Esophagus mucosa (tissue), 1 donor: ENCODE results near the gene CCDC8. TPM values are rescaled to one million over a fixed set of nuclear protein-coding genes. Genes with fewer than 3 reads are reported as not detected.
A peak's percentile ranks its signal among the peaks of the same experiment; 100 is the strongest.
"Not testable (repeated sequence)": the region's sequence is repeated elsewhere in the genome, so short reads cannot be mapped to it uniquely, and the experiment has no call there.

Experiments
- ATAC-seq: fragments of 200-7000 bp; cut with Tn5 transposase; one replicate; pipeline ENCODE4 v1.9.1; 2020
- total RNA-seq: library from RNA; stranded (reverse); gene quantifications from one replicate; pipeline ENCODE4 v1.2.4, GENCODE V29; 2023
- donor health status: DM: yes; HTN: yes; CAD: no.

Gene CCDC8
- total RNA-seq, 1 donor from 2014 or later: 0.80 TPM

DNA sequence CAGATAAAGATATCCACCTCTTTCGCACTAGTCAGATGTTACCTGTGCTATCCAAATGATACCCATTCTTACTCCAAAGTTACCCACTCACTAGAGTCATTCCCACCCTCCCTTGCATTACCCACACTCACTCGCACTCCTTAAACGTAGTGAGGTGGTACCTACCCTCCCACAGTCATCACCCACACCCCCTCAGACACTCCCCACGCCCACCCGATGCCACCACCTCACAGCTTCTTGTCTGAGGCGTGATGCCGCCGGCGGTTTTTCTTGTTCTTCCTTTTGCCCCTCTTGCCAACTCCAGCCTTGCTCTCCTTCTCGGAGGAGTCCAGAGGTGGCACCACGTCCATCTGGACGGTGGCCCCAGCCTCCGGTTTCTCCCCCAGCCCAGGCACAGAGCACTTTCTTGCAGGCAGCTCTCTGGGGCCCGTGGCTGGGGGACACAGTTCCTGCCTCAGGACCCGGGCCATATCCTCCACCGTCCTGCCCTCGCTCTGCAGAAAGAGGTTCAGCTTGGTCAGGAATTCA is 14.2 kb upstream of the CCDC8 start:
- ATAC-seq: no peak

DNA sequence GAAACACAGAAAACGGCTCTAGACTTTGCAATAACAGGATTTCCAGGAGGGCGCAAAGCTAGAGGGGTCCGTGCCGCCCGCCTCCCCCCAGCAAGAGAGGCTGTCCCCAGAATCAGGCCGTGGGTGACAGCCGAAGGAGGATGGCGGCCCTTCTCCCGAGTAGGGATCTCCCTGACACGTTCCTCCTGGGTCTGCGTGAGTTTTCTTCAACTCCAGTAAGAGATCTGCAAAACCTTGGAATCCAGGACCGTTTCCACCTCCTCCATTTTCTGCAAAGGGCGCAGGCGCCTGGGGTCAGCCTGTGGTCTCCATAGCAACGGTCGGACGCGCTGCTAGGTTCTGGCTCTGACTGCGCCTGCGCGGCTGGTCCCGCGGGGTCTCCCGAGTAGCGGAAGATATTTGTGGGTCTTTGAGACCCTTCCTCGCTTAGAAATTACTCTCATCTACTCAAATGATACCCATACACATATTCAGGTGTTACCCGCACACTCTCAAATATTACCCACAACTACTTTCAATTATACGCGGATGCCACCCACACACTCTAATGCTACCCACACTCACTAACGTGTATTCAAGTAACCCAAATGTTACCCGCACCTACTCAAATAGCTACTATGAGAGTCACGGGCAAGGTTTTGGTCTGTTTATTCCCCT is 13.3 kb upstream of the CCDC8 start:
- ATAC-seq: no peak

DNA sequence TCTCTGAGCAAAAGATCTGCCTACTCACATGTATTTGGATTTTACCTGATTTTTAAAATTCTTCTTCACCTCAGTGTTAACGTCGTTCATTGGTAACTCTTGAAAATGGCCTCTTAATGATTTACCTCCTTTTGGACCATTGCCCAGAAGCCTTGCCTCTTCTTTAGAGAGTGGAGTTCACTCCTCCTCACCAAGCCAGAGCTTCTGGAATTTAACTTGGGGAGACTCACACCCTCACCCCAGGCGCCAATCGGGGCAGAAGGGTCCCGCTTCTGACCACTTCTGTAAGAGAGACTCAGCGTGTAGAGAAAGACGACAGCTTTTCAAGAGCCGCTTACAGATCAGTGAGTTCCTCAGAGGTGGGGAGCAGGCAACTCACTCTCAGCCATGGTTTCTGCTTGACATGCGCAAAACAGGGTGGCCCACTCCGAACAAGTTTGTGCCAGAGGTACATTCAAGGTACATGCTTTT is 12.7 kb upstream of the CCDC8 start:
- ATAC-seq: no peak

DNA sequence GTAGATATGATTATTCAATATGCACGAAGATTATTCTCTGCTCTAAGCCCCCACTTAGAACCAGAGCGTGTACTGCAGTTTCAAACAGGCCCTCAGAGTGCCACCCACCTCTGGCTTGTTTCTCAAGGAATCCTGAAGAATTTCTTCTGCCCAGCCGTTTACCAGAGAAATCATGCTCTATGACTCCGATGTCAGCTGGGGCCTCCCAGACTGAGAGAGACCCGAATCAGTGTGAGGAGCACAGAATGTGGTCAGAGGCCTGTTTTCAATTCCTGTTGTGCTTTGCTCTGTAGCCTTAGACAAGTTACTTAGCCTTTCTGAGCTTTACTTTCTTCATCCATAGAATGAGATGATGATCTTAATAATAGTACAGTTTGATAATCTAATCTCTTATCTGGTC is 9.8 kb upstream of the CCDC8 start:
- no peak for ATAC-seq

DNA sequence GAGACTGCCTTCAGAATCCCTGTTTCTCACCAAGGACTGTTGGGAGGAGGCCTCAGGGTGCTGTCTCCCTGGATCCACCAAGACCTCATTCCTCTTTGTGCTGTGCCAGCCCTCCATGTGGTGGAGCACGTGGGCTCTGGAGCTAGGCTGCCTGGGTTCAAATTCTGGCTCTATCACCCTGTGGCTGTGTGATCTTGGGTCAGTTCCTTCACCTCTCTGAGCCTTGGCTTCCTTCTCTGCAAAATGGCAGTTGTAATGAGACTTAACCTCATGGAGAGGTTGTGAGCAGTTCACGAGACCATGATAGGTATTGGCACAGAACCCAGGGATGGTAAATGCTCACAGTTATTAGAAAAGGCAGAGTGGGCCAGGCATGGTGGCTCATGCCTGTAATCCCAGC is 9.0 kb upstream of the CCDC8 start:
- ATAC-seq: no peak

DNA sequence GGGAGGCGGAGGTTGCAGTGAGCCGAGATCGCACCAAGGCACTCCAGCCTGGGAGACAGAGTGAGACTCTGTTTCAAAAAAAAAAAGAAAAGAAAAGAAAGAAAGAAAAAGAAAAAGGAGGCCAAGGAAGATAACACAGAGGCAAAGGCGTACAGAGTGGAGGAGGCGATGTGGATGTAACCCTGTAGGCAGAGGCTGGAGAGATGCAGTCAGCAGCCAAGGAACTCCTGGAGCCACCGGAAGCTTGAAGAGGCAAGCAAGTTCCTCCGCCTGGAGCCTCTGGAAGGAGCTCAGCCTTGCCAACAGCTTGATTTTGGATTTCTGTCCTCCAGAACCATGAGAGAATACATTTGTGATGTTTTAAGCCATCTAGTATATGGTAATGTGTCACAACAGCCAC is 6.7 kb upstream of the CCDC8 start:
- no peak for ATAC-seq

DNA sequence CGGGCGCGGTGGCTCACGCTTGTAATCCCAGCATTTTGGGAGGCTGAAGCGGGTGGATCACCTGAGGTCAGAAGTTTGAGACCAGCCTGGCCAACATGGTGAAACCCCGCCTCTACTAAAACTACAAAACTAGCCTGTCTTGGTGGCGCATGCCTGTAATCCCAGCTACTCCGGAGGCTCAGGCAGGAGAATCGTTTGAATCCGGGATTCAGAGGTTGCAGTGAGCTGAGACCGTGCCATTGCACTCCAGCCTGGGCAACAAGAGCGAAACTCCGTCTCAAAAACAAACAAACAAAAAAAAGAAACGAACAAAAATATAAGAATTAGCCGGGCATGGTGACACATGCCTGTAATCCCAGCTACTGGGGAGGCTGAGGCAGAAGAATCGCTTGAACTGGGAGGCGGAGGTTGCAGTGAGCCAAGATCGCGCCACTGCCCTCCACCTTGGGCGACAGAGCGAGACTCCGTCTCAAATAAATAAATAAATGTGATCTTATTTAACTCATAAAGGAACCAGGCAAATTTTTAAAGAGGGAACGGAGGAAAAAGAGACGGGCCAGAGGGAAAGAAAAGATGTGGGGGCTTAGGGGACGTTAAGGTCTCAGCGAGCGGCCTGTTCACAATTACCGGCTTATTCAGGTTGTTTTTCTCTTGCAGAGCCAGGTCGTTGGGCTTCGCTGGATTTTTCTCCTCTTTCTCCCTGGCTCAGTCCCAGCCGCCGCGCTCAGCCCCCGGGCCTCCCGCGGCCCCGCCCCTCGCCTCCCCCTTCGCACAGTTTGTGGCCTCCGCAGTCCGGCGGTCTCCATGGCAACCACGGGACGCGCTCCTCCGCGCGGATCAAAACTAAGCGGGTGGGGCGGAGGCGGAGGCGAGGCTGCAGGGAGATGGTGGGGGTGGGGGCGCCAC is 2.7 kb upstream of the CCDC8 start:
- not testable (repeated sequence) for ATAC-seq

DNA sequence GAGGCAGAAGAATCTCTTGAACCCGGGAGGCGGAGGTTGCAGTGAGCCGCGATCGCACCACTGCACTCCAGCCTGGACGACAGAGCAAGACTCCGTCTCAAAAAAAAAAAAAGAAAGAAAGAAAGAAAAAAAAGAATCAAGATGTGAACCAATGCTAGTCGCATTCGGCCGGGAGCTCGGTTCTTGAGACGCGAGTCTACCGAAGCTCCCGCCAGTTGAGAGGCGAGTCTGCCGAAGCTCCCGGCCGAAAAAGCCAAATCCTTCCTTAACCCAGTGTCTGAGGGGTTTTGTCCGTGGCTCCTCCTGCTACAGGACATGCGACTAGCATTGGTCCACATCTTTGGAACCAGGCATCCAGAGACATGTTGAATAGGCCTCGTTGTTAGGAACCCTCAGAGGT is 1.5 kb upstream of the CCDC8 start:
- not testable (repeated sequence) for ATAC-seq

DNA sequence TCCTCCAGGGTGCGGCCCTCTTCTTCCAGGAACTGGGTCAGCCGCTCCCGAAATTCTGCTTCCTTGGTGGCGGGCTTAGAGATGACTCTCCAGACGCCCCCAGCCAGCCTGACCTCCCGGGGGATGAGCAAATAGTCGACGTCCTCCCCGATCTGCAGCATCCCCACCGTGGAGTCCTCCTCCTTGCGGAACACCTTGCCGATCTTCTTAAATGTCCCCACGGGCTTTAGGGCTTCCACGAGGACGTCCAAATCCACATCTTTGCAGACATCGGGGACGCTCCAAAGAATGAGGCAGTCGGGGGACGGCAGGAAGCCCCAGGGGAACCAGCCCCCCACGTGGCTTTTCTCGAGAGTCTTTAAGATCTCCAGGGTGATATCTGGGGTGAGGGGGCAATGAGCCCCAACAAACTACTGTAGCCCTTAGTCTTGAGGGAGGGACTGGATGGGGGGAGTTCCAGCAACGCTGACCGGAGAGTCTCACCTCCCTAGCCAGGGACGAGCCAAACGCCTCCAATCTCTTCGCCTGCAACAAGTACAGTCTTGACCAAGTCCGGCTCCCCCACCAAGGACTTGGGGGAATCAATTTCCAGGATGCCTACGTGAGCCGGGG is 608 bp downstream of the CCDC8 start:
- ATAC-seq: no peak

DNA sequence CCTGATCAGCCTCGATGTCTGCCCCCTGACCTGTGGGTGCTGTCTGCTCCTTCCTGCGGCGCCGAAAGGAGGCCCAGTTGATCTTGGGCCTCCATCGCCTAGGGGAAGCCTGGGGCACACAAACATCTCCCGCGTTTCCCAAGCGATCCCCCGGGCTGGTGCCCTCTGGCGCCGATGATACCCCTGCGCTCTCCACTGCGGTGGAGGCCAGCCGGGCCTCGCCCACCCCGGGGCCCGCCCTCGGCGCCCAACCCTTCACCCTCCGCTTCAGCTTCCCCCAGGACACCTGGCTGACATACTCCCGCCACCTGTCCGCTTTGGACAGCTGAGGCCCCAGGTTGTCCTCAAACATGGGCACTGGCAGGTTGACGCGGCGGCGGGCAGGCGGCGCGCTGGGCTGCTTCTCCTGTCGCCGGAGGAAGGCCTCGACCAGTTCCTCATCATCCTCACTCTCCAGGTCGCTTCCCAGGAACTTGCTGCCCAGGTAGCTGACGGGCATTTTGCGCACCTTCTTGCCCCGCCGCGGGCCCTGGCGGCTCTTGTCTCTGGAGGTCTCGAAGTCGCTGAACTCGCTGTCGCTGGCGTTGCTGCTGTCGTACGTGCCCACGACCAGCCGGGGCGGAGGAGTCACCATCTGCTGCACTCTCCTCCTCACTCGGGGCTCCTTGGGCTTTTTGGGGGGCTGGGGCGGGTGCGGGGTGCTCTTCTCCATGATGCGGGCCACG is 1.3 kb downstream of the CCDC8 start:
- no peak for ATAC-seq

DNA sequence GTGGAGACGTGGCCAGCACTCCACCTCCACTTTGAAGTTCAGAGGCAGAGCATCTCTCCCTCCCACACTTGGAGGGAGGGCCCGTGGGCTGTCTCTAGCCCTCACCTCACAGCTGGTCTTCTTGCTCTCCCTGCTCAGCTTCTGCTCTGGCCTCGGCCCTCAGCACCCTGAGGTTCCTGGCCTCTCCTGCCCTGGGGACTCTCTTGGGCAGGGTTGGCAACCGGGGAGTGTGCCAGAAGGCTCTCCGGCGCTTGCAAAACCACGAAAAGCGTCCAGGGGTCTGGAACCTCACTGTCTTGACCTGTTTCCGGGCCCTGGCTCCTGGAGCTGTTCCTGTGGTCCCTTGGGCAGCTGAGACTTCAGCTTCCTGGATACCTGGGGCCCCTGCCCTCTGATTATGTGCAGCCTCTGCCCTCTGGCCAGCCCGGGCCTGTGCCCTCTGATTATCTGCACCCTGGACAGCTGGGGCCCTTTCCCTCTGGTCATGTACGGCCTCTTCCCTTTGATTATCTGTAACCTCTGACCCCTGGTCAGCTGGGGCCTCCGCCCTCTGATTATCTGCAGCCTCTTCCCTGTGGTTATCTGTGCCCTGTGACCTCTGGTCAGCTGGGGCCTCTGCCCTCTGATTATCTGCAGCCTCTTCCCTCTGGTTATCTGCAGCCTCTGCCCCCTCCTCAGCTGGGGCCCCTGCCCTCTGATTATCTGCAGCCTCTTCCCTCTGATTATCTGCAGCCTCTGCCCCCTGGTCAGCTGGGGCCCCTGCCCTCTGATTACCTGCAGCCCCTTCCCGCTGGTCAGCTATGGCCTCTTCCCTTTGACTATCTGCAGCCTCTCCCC is 2.1 kb downstream of the CCDC8 start:
- ATAC-seq: no peak

DNA sequence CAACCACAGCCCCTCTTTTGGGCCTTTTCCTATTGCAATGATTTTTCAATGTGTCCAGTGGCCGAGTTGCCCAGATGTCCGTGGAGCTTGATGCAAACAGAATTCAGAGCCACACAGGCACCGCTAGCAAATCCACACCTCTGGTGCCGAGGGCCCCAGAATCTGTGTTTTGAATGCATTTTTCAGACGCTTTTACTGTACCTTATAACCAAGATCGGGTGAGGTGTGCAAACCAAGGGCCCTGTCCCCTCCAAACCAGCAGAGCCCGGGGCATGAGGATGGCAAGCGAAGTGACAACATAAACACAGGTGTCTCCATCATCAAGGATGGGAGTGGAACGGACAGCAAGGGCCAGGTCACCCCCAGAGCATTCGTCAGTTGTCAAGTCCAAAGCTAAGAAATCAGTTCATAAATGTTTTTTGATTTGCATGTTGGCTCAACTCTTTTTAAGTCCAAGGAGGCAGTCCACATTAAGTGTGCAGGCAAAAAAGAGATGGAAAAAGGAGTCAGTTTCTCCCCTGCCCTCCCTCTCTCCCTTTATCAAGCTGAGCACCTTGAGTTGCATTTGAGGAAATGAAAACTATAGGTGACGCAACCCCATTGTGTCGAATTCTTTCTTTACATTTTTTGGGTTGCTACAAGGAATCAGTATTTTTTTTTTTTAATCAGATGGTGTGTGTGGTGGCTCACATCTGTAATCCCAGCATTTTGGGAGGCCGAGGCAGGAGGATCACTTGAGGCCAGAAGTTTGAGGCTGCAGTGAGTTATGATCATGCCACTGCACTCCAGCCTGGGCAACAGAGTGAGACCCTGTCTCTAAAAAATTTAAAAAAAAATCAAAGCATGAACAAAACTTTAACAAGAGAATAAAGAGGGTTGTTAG is 2.9 kb downstream of the CCDC8 start:
- ATAC-seq: no peak

DNA sequence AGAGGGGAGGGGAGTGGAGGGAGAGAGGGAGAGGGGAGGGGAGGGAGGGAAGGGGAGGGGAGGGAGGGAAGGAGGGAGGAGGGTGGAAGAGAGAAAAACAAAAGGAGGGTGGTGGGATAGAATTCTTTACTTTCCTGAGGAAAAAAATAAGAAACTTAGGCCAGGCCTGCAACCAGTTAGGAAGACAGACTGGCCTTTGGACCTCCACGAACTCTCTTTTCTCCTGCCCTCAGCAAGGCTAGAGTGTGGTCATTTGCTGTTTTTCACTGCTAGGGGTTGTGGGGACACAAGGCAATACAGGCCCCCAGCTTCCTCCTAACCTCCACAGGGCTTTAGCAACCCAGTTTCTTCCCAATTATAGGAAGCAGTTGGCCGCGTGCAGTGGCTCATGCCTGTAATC is 4.2 kb downstream of the CCDC8 start:
- ATAC-seq: no peak

DNA sequence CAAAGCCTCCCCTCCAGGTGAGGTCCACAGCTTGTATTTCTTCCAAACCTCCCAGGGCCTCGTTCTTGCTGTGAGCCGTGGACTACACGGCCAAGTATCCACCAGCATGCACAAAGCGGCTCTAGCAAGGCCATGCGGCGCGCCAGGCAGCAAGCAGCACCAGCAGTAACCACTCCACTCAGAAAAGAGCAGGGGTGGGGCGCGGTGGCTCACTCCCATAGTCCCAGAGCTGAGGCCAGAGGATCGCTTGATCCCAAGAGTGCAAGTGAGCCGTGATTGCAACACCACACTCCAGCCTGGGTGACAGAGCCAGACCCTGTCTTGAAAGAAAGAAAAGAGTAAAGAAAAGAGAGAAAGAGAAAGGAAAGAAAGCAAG is 4.7 kb downstream of the CCDC8 start:
- no peak for ATAC-seq

DNA sequence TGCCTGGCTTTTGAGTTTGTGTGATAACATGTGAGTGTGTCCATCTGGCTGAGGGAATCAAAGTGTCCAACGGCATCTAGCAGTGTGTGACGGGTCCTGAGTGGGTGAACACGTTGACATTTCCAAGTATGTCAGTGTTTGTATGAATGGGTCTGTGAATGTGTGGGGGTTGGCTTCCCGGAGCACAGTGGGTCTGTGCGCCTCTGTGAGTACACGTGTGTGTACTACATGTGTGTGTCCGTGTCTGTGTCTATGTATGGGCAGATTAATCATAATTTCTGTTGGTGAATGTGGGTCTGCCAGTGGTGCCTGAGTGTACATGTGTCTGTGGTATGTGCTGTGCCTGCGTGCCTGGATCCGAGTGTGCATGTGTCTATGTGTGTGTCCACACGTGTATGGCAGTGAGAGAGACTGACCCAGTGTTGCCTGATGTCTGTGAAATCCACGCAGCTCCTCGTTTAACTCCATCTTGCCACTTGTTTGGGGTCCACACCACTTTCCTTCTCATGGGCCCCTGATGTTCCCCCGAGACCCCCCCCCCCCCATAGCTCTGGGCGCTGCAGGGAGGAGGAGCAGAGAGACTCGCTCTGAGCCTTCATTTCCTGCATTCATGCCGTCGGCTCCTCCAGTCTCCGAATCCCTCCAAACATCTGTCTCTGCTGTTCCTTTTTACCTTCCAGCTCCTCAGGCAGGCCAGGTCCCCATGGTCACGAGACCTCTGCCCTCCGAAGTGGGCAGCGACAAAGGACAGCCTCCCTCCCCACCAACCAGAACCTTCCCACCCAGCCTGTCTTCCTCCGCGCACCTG is 5.3 kb downstream of the CCDC8 start:
- no peak for ATAC-seq

DNA sequence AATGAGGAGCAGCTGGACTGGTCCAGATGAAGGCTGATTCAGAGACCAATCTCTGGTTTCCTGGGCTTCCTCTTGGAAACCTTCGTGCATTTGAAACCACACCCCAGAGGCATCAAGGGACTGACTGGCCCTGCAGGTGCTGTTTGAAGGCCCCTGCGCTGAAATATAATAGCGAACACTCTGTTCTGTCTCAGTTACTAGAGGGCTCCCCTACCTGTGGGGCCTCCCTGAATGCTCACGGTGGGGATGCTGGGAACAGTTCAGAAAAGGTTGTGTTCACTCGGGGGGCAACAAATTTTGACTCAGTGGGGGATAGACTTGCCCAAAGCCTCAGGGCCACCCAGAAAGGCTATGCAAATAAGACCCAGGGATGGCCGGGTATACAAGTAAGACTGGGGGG is 6.4 kb downstream of the CCDC8 start:
- no peak for ATAC-seq

DNA sequence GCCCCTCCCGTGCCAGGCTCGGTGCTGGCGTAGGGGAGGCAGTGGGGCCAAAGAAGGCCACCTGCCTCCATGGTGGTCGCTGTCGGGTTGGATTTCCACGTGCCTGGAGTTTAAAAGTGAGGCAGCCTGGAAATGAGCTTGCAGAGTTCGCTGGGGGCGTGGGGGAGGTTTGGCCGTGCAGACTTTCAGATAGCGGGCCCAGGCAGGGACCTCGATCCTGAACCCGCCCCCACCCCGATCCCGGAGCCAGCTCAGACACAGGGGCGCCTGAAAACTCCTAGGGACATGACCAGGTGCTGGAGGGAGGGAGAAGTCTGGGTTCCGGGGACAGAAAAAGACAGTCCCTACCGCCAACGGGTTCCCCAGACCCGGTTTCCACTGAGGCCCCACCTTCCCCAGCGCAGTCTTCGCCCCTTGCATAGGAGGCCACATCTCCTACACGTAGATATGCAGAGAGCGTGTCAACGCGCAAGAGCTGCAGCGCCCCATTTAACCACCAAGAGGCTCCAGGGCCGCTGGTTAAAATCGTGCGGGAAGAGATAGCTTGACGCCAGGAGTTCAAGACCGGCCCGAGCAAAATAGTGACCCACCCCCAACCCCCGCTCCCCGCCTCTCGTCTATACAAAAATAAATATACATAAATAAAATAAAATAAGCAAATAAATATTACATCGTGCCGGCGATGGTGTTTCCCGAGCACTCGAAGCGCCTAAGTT is 8.5 kb downstream of the CCDC8 start:
- no peak for ATAC-seq

DNA sequence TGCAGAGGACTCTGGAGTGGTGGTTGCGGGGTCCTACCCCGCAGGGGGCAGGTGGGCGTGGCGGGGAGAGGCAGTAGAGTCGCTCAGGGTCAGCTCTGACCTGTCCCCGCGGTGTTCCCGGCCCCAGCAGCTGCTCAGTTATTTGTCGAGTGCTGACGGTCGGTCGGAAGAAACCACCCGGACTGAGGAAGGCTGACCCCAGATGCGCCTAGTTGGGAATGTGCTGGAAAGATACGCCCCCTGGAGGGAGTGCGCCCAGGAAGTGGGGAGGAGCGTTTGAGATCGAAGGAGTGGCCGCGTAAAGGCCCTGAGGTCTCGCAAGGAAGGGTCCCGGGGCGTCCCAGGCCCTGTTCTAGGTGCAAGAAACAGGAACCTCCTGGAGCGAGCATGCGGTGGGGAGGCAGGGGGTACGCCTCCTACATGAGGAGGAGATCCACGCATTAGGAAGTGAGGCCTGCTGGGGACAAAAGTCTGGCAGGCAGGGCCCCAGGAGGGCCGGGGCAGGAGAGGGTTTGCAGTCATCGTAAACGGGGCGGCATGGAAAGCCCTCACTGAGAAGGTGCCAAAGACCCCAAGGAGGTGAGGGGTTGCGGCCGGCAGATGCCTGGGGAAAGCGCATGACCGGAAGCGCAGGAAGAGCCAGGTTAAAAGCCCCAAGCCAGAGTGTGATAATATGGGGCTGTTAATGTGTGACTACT is 9.2 kb downstream of the CCDC8 start:
- ATAC-seq: peak; percentile 27
